PC-9 (cell line): Measurements from ENCODE around the gene KRTAP3-1.

Source experiments
- CTCF ChIP-seq: fragments of 200-600 bp; sonication (generic); conservative IDR thresholded peaks from 2 replicates; pipeline ENCODE4 v1.6.1; 2017; ENCODE audit warnings: mixed run types, antibody characterized with exemption, mild to moderate bottlenecking, moderate library complexity
- EZH2 ChIP-seq: fragments of 200-600 bp; sonication (generic); IDR thresholded peaks from 2 replicates; pipeline ENCODE4 v1.8.0; 2017; ENCODE audit warnings: antibody characterized with exemption, low read depth

DNA sequence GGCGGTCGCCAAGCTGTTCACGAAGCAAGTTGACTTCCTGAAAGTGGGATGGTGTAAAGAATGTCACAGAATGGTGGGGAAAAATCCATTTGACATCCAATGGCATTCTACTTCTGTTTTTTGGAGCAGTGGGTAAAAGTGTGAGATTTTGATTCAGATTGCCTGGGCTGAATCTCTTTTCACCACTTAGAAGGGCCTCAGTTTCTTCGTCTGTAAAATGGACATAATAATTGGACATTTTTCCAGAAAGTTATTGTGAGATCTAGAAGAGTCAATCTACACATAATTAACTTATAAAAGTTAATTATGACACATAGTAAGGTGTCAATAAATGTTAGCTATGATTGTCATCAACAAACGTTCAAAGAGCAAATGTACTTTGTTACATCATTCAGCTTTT lies 27.8 kb downstream of the KRTAP3-1 start:
- TF ChIP-seq CTCF, result no peak
- no peak for TF ChIP-seq EZH2
